DMS53 (cell line): ENCODE measurements around the gene SNRPB.
"Not testable (repeated sequence)": the region's sequence is repeated elsewhere in the genome, so short reads cannot be mapped to it uniquely, and the experiment has no call there.

Source experiments
- DNase-seq: peaks from one replicate; lab custom pipeline; 2025; lab: John Stamatoyannopoulos, UW

Gene SNRPB

DNA sequence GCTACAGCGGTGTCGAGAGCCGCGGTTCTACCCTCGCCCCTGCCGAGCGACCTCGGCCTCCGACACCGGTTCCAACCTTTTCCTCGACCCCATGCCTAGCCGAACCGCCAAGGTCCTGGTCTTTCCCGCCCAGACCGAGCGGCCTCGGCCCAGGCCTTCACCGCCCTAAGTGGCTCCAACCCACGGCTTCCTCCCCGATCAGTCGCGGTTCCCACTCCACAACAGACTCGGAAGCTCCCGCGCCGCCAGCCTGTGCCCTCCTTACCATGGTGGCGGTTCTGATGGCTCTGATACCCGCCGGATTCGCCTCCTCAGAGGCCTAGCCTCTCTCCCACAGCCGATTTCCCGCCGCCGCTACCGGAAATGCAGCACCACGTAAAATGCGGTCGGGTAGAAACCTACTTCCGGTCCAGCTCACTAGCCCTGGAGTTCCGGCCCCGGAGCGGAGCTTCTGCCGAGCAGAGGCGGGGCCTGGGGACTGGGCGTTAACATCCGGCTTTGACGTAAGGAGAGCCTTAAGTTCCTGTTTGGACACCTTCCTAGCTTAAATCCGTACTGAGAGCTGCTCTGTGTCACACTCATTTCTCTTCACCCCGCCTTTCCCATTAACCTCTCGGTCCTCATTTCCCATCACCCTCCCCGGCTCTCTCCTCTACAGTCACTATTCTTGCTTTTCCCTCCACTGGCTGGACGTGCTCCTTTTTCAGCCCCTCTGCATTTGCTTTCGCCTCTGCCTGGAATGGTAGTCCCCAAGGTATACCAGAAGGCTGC lies at the start of gene SNRPB:
Gene SNRPB (minus strand): TSS at position 367 of the 771 bp plus-strand sequence. CDS start 99 bp downstream, at position 268.
- peak; percentile 99 for DNase-seq

DNA sequence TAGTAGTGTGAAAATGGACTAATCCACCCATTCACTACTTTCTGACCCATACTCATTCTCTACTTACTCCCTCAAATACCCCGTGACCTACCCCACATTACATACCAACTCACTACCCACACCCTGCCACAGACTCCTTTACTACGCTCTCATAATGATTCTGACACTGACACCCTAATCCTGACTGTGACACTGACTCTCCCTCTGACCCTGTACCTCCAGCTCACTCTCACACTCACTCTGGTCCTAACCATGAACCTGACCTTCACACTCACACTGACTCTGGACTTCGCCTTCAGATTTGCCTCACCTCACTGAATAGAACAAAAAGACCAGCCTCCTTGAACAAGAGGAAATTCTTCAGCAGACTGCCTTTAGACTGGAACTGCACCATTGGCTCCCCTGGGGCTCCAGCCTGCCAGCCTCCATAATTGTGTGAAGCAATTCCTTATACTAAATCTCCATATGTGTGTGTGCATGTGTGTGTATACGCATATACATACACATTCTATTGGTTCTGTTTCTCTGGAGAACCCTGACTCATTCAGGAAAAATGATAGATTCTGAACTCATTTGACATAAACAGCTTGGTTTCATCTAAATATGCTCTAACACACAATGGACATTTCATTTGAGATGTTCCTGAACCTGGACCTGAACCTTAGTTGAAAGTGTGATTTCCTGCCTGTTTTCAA lies 48.7 kb upstream of the SNRPB start:
- no peak for DNase-seq

DNA sequence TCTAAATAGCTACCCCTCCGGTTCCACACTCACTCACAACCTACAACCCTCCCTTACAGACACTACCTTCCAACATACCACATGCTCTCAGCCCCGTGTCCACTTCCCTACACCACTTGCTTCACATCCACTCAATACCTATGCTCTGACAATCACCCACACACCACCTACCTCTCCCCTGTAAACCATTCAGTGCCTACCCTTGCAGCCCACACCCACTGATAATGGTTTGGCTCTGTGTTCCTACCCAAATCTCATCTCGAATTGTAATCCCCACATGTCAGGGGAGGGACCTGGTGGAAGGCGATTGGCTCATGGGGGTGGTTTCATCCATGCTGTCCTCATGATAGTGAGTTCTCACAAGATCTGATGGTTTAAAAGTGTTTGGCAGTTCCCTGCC lies 48.0 kb upstream of the SNRPB start:
- DNase-seq: no peak

DNA sequence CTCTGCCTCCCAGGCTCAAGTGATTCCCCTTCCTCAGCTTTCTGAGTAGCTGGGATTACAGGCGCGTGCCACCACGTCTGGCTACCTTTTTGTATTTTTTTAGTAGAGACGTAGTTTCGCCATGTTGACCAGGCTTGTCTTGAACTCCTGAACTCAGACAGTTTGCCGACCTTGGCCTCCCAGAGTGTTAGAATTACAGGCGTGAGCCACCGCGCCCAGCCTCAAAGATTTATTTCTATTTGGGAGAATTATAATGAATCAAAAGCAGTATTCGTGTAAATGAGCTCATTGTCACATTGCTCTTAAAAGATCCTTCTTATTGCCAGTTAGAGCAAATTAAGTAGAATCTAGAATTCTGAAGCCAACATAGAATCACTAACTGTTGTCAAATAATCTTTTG lies 47.5 kb upstream of the SNRPB start:
- no peak for DNase-seq

DNA sequence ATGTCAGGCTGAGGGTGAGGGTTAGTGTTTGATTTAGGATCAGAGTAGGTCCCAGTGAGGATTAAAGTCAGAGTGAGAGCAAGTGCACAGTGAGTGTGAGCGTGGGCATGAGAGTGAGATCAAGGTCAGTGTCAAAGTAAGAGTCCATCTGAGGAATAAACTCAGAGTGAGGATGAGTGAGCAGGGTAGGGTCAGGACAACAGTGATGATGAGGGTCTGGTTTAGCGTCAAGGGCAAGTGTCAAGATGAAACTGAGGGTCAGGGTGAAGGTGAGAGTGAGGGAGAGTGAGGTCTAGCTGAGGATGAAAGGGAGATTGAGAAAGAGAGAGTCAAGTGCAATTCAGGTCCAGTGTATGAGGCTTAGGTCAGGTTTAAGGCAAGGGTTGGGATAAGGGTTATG lies 45.8 kb upstream of the SNRPB start:
- no peak for DNase-seq

DNA sequence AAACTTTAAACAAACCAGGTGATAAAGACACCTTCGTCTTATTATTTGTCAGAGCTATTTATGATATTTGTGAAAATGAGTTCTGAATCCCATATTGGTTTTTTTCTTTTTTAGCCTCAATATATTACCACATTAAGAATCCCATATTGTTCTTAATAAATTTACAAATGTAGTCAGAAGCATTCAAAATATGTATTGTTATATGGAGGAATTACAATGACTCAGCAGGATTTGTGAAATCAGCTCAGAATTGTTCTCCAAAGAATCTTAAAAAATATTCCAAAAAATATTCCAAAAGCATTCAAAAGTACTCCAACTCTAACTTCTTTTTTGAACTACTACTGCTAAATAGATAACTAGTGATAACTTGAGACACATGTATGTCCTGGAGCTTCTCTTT lies 44.6 kb upstream of the SNRPB start:
- no peak for DNase-seq

DNA sequence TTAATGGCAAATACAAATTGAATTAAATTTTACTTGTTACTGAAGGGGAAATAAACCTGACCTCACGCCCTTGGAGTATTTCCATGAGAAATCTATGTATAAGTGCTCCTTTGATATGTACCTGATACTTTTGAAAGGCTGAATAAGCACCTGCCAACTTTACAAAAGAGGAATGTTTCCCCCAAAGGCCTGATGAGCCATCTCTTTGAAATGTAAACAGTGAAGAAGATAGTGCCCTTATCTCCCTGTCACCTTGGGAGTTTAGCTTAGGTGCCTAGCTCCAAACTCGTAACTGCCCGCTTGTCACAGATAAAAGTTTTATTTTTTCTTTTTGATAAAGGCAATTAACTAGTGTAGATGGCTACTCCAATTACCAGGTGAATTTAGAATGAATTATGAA lies 39.2 kb upstream of the SNRPB start:
- DNase-seq: no peak

DNA sequence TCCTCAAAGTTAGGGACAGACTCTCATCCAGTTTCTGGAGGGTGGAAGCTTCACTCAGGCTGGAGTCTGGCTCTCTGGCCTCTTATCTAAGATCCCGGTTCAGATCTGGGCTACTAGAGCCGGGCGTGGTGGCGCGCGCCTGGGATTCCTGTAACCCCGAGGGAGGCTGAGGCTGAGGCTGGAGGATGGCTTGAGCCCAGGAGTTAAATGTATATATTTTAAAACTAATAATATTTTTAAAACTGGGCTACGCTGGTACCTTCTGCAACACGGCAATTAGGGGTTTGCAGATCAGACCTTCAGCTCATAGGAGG lies 38.8 kb upstream of the SNRPB start:
- DNase-seq: no peak

DNA sequence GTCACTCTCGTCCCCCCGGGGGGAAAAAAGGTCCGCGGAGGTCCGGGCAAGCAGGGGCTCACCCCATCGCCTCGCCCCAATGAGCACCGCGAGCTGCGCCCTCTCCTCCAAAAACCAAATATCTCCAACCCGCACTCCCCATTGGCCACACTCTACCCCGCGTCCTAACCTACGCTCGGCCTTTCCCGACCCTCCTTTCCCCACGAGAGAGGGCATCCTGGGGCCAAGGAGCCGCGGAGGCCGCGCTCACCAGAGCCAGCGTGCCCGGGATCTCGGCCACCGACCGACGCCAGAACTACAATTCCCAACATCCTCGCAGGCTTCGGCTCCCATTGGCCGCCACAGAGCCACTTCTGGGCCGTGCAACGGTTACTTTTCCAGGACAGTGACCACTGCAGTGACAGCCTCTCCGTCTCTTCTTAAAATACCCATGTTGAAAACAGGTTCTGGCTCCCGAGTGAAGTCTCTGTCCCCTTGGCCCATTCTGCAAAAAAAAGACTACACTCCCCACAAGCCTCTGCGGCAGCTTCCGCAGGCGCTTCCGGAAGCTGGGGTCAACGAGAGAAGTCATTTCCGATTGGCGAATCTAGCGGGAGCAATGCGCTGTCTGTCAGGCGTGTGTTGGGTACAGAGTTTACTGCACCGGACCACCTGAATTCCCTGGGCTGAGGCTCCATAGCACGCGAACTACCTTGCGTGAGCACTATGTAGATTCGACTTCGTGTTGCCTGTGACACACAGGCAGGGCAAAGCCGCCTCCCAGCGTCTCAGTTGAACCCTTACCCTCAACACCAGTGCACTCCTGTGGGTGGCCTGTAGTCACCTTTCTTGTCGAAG lies 38.3 kb upstream of the SNRPB start, which contains the start of gene ZNF343:
Gene ZNF343 (minus strand): TSS at position 285 of the 837 bp plus-strand sequence. CDS start 15,020 bp downstream, outside the sequence.
- peak; percentile 92 for DNase-seq

DNA sequence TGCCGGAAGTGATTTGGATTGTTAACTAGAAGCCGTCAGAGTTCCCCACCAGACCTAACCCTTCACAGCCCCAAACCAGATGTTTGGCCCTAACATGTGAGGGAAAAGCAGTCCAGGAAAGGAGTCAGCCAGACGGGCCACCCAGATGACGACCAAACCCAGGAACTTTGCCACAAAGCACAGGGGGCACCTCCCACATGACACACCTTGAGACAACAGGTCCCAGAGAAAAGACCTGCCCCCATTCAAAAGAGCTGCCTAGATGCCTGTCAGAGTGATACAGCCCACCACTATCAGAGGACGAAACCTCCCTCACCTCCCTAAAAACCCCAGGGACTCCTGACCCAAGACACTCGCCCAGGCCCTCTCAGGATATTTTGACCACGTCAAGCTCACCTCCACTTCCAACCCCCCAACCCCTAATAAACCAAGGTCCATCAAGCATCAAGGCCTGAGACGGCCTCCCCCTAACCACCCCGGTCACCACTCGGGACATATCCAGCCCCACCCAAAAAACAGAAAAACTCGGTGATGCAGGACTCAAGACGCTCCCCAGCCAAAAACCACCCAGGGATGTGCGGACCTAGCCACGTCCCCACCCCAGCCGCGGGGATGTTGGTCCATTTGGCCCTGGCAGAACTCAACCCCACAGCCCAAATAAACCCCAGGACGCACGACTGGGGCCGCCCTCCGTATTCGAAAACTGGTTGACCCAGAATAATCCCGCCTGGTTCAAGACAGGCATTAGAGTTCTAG lies 37.5 kb upstream of the SNRPB start:
- DNase-seq: peak; percentile 36

DNA sequence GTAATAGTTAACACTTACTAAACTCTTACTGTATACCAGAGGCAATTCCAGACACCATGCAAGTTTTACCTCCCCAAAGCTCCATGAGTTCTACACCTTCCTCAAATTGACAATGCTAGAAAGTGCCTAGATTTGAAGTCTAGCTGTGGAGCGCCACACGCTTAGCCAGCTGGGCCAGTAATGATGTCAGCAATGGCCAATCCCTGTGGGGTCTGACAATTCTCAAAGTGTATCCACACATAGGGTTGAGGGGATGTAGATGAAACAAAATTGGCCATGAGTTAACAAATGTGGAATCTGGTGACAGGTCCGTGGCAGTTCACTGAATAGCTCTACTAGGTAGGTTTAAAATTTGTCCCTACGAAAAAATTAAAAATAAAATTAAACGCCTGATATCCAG lies 36.9 kb upstream of the SNRPB start:
- DNase-seq: no peak

DNA sequence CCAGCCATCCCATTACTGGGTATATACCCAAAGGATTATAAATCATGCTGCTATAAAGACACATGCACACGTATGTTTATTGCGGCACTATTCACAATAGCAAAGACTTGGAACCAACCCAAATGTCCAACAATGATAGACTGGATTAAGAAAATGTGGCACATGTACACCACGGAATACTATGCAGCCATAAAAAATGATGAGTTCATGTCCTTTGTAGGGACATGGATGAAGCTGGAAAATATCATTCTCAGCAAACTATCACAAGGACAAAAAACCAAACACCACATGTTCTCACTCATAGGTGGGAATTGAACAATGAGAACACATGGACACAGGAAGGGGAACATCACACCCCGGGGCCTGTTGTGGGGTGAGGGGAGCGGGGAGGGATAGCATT lies 35.8 kb upstream of the SNRPB start:
- not testable (repeated sequence) for DNase-seq

DNA sequence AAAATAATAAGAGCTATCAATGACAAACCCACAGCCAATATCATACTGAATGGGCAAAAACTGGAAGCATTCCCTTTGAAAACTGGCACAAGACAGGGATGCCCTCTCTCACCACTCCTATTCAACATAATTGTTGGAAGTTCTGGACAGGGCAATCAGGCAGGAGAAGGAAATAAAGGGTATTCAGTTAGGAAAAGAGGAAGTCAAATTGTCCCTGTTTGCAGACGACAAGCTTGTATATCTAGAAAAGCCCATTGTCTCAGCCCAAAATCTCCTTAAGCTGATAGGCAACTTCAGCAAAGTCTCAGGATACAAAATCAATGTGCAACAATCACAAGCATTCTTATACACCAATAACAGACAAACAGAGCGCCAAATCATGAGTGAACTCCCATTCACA lies 34.2 kb upstream of the SNRPB start:
- not testable (repeated sequence) for DNase-seq

DNA sequence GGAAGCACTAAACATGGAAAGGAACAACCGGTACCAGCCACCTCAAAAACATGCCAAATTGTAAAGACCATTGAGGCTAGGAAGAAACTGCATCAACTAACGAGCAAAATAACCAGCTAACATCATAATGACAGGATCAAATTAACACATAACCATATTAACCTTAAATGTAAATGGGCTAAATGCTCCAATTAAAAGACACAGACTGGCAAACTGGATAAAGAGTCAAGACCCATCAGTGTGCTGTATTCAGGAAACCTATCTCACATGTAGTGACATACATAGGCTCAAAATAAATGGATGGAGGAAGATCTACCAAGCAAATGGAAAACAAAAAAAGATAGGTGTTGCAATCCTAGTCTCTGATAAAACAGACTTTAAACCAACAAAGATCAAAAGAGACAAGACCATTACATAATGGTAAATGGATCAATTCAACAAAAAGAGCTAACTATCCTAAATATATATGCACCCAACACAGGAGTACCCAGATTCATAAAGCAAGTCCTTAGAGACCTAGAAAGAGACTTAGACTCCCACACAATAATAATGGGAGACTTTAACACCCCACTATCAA lies 32.3 kb upstream of the SNRPB start:
- not testable (repeated sequence) for DNase-seq

DNA sequence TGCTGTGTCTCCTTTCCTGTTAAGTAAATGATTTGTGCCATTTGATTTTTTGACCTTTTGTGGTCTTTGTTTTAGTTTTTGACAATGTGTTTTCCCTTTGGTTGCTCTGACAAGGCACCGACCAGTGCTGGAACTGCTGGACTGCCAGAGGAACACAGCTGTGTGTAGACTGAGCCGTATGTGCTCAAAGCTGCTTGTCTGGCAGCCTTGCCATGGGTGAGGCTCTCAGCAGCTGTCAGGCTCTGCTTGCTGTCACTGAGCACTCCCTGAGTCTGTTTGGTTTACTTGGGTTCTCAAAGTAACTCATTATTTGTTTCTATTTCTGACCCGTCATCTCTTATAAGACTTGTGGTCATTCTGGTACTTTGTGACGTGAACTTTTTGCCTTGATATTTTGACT lies 15.1 kb upstream of the SNRPB start:
- DNase-seq: no peak

DNA sequence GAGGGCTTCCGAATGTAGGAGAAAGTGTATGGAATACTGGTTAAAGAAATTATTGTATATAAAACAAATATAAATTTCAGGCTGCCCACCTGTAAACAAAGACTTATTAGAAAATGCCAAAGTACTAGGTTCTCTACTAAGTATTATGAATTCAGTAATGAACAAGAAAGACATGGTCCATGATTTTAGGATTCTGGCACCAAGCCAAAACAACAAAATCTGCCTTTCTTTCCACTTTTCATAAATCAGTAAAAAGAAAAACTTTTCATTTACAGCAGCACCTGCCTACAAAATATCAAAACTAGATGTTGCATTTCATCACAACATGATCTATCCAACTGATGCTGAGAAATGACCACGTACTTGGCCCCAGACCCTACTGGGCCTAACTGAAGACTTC lies 14.5 kb upstream of the SNRPB start:
- DNase-seq: no peak

DNA sequence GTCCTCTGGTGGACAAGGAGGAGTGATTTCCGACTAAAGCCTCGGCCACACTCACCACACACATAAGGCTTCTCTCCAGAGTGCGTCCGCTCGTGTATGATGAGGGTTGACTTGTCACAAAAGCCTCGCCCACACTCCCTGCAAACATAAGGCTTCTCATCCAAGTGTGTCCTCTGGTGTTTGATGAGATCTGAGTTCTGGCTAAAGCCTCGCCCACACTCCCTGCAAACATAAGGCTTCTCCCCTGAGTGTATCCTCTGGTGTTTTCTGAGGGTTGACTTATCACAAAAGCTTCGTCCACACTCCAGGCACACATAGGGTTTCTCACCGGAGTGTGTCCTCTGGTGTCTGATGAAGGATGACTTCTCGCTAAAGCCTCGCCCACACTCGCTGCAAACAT lies 12.9 kb upstream of the SNRPB start:
- DNase-seq: no peak

DNA sequence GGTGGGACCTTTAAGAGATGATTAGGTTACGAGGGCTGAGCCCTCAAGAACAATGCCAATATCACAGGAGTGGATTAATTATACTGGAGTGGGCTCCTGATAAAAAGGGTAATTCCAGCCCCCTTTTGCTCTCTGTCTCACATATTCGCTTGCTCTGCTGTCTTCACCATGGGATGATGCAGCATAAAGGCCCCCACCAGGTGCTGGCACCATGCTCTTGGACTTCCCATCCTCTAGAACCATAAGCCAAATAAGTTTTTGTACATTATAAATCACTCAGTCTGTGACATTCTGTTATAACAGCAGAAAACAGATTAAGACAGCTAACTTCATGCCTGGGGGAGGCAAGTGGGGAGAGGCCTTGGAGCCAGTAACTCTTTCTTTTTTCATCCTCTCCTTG lies 9.8 kb upstream of the SNRPB start:
- no peak for DNase-seq

DNA sequence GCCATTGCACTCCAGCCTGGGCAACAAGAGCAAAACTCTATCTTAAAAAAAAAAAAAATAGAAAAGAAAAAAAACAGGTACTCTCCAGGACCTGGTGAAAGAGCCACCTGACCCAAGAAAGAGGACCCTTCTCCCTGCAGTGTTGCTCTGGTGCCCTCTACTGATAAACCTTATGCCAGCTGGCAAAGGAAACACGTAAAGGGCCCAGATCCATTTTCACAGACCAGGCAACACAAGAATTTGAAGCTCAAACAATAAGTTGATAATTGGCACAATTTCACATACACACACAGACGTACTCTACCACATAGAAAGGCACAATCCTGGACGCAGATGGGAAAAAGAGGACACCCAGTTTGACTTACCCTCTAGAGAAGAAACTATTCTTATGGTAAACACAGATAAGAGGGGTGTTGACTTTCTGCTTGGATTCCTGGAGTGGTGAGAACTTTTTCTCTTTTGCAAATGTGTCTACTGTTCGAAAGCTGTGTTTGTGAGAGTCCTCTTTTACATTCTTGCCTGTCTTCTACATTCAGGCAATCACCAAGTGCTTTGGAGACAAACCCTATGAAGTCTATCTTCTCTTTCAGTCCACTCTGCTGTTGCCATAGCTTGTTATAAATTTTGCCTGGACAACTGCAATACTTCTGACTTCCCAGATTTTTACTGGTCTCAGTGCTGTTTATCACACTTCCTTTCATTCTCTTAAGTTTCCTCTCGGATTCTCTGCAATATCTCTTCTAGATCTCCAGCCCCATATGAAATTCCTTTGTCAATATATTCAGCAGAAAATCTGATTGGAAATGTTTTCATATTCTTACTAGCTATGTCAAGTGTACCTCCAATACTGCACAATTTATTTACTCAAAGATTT lies 6.4 kb upstream of the SNRPB start:
- peak; percentile 28 for DNase-seq

DNA sequence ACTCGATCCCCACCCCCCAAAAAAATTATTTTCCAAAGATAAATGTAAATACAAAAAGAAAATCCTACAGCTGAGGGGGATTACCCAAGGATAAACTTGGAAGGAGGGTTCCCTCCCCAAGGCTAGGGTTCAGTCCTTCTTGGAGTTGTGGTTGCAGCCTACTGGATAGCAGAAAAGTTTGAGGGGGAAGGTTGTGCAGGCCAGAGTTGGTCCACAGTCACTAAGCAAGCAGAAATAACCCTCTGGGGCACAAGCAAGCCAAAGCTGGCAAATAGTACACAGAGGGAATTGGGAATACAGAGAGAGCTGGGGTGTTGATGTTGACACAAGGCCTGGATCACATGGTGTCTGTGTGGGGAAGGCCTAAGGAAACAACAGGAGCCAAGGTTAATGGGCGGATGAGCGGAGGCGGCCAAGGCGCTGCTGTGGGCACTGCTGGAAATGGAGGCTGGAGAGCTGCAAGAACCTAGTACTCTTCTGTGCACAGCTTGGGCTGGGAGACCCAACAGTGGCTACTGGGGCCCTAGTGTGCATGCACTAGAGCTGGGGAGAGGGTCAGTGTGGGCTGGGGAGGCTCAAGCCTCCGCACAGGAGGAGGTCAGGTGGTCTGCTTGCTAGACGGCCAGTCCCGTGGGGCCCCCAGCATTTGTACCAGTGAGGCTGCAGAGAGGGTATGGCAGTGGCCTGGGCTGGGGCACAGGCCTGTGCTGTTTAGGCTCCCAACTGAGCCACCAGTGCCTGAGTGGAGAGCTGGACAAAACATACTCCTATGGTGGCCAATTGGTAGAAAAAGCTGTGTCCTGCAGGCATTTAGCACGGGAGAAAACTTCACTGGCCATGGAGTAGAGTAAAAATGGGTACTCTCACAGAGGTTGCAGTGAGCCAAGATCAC lies 5.5 kb upstream of the SNRPB start:
- DNase-seq: no peak
